GM21576 (cell line): ENCODE results near the gene CSRNP3.

Experiments
- ATAC-seq: cut with Tn5 transposase; IDR thresholded peaks from one replicate; pipeline ENCODE4 v1.9.1; 2021; ENCODE audit warnings: mild to moderate bottlenecking, moderate library complexity; ENCODE audit not compliant: unreplicated experiment

CSRNP3 gene

GRCh38 chr2:165470361-165470760 is 863 bp downstream of the CSRNP3 start:
- no peak for ATAC-seq

GRCh38 chr2:165471349-165471950 is 2.0 kb downstream of the CSRNP3 start:
- no peak for ATAC-seq

- no peak for ATAC-seq
Measured at GRCh38 chr2:165472922-165473321, 3.4 kb downstream of the CSRNP3 start.

GRCh38 chr2:165474619-165475276 is 5.2 kb downstream of the CSRNP3 start:
- no peak for ATAC-seq

GRCh38 chr2:165475277-165476004 is 5.9 kb downstream of the CSRNP3 start:
- ATAC-seq, result no peak

GRCh38 chr2:165479856-165480255 is 10.4 kb downstream of the CSRNP3 start:
- ATAC-seq, result no peak

GRCh38 chr2:165494573-165494972 is 25.1 kb downstream of the CSRNP3 start:
- ATAC-seq, result no peak

GRCh38 chr2:165497659-165498317 is 28.3 kb downstream of the CSRNP3 start:
- no peak for ATAC-seq

GRCh38 chr2:165499131-165499530 is 29.6 kb downstream of the CSRNP3 start:
- no peak for ATAC-seq

GRCh38 chr2:165500001-165500400 is 30.5 kb downstream of the CSRNP3 start:
- no peak for ATAC-seq

GRCh38 chr2:165500816-165501215 is 31.3 kb downstream of the CSRNP3 start:
- no peak for ATAC-seq

GRCh38 chr2:165505514-165505913 is 36.0 kb downstream of the CSRNP3 start:
- no peak for ATAC-seq

GRCh38 chr2:165508927-165509326 is 39.4 kb downstream of the CSRNP3 start:
- no peak for ATAC-seq

GRCh38 chr2:165513479-165513878 is 44.0 kb downstream of the CSRNP3 start:
- ATAC-seq, result no peak

GRCh38 chr2:165518611-165519010 is 49.1 kb downstream of the CSRNP3 start:
- ATAC-seq, result no peak

GRCh38 chr2:165522719-165523118 is 53.2 kb downstream of the CSRNP3 start:
- ATAC-seq, result no peak

- ATAC-seq, result no peak
Measured at GRCh38 chr2:165524720-165525119, 55.2 kb downstream of the CSRNP3 start.

- no peak for ATAC-seq
Measured at GRCh38 chr2:165528691-165529090, 59.2 kb downstream of the CSRNP3 start.

- ATAC-seq, result no peak
Measured at GRCh38 chr2:165529130-165529529, 59.6 kb downstream of the CSRNP3 start.

- no peak for ATAC-seq
Measured at GRCh38 chr2:165533331-165533730, 63.8 kb downstream of the CSRNP3 start.

GRCh38 chr2:165535471-165535870 is 66.0 kb downstream of the CSRNP3 start:
- ATAC-seq, result no peak
